Thyroid gland (tissue), 4 donors: Measurements from ENCODE around the gene LIN37.

Source experiments
- POLR2A ChIP-seq, 2 donors: fragments of 450-650 bp; IDR thresholded peaks; one replicate each; pipeline ENCODE4 v1.6.1; 2017; ENCODE audit warnings: antibody characterized with exemption in 2 of 2, mild to moderate bottlenecking in 2 of 2, moderate library complexity in 1 of 2
- TF ChIP-seq, protein P1 (sequence below), 6 experiments: fragments of 200-600 bp in 3 of 6; fragments of 450-650 bp in 3 of 6; sonication (generic) in 3 of 6; IDR thresholded peaks; one replicate each; pipeline ENCODE4 v1.5.1; 2016 to 2019; ENCODE audit warnings: antibody characterized with exemption in 6 of 6, mild to moderate bottlenecking in 2 of 6, inconsistent platforms in 1 of 6, moderate library complexity in 1 of 6

- TF ChIP-seq, protein P1, sequence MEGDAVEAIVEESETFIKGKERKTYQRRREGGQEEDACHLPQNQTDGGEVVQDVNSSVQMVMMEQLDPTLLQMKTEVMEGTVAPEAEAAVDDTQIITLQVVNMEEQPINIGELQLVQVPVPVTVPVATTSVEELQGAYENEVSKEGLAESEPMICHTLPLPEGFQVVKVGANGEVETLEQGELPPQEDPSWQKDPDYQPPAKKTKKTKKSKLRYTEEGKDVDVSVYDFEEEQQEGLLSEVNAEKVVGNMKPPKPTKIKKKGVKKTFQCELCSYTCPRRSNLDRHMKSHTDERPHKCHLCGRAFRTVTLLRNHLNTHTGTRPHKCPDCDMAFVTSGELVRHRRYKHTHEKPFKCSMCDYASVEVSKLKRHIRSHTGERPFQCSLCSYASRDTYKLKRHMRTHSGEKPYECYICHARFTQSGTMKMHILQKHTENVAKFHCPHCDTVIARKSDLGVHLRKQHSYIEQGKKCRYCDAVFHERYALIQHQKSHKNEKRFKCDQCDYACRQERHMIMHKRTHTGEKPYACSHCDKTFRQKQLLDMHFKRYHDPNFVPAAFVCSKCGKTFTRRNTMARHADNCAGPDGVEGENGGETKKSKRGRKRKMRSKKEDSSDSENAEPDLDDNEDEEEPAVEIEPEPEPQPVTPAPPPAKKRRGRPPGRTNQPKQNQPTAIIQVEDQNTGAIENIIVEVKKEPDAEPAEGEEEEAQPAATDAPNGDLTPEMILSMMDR (IDR thresholded peaks at IDR 0.05), result no peak
- TF ChIP-seq POLR2A (IDR thresholded peaks at IDR 0.05), result no peak
Measured at GRCh38 chr19:35712567-35713505, 35.5 kb upstream of the LIN37 start.
